Cardiac muscle cell (in vitro differentiated cells and primary cell): ENCODE data around the gene GLT6D1. TPM values are rescaled to one million over a fixed set of nuclear protein-coding genes. Genes with fewer than 3 reads are reported as not detected.

Experiments used
- DNase-seq, 2 donors: peaks; one replicate each; pipeline versions ENCODE4 v3.0.0 to v3.0.0-alpha.2; 2010 to 2017; ENCODE audit warnings: low read depth in 1 of 2, low spot score in 1 of 2
- H3K27ac ChIP-seq: fragments of 200-600 bp; sonication (generic); 2 replicates; pipeline ENCODE4 v1.5.1; 2016
- H3K27me3 ChIP-seq: fragments of 200-600 bp; sonication (generic); 2 replicates; pipeline ENCODE4 v1.6.0; 2016; ENCODE audit warnings: control low read depth
- H3K36me3 ChIP-seq: fragments of 200-600 bp; sonication (generic); 2 replicates; pipeline ENCODE4 v1.5.1; 2016; ENCODE audit warnings: control low read depth
- H3K4me1 ChIP-seq: fragments of 200-600 bp; sonication (generic); 2 replicates; pipeline ENCODE4 v1.8.1; 2017; ENCODE audit warnings: low read depth, mild to moderate bottlenecking, mixed run types
- H3K4me3 ChIP-seq: fragments of 200-600 bp; sonication (generic); 2 replicates; pipeline ENCODE4 v1.5.1; 2016; ENCODE audit warnings: mild to moderate bottlenecking
- H3K9me3 ChIP-seq: fragments of 200-600 bp; sonication (generic); 2 replicates; pipeline ENCODE4 v1.5.1; 2017; ENCODE audit warnings: low read depth, mild to moderate bottlenecking, control low read depth
- polyA plus RNA-seq: library from polyadenylated mRNA; unstranded; fragments of >200 nt; fragmentation: Nextera tagmentation; extraction: Ambion mirVana; gene quantifications from 2 replicates; pipeline ENCODE4 v1.2.1, GENCODE V29; 2016
- total RNA-seq: library from RNA; depleted of rRNA; stranded (reverse); fragments of >200 nt; gene quantifications from 2 replicates; pipeline ENCODE4 v1.2.3, GENCODE V29; 2016
- TF ChIP-seq, protein P1 (sequence below): IDR thresholded peaks from 2 replicates; pipeline ENCODE4 v1.5.1; 2012; ENCODE audit warnings: low read depth, mild to moderate bottlenecking, low read length

The GLT6D1 gene
- total and polyA plus RNA-seq, 2 experiments from 2014 or later = not detected

GRCh38 chr9:135607401-135608293 lies 31.7 kb downstream of the GLT6D1 start:
- Histone ChIP-seq H3K36me3 (no peaks in the 10 kb centered on the region), H3K9me3 (no peaks in the 10 kb centered on the region), H3K4me1 (no peaks in the 10 kb centered on the region), H3K27ac (no peak overlapping the region), H3K4me3 (no peak overlapping the region), H3K27me3 (no peaks in the 10 kb centered on the region)
- no peak for DNase-seq
- TF ChIP-seq, protein P1, sequence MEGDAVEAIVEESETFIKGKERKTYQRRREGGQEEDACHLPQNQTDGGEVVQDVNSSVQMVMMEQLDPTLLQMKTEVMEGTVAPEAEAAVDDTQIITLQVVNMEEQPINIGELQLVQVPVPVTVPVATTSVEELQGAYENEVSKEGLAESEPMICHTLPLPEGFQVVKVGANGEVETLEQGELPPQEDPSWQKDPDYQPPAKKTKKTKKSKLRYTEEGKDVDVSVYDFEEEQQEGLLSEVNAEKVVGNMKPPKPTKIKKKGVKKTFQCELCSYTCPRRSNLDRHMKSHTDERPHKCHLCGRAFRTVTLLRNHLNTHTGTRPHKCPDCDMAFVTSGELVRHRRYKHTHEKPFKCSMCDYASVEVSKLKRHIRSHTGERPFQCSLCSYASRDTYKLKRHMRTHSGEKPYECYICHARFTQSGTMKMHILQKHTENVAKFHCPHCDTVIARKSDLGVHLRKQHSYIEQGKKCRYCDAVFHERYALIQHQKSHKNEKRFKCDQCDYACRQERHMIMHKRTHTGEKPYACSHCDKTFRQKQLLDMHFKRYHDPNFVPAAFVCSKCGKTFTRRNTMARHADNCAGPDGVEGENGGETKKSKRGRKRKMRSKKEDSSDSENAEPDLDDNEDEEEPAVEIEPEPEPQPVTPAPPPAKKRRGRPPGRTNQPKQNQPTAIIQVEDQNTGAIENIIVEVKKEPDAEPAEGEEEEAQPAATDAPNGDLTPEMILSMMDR = no peak

GRCh38 chr9:135606885-135607259 lies 32.5 kb downstream of the GLT6D1 start:
- Histone ChIP-seq H3K4me1 (no peaks in the 10 kb centered on the region), H3K27me3 (no peaks in the 10 kb centered on the region), H3K27ac (no peak overlapping the region), H3K36me3 (no peaks in the 10 kb centered on the region), H3K9me3 (no peaks in the 10 kb centered on the region), H3K4me3 (no peak overlapping the region)
- DNase-seq = no peak
- TF ChIP-seq, protein P1 = no peak

DNA sequence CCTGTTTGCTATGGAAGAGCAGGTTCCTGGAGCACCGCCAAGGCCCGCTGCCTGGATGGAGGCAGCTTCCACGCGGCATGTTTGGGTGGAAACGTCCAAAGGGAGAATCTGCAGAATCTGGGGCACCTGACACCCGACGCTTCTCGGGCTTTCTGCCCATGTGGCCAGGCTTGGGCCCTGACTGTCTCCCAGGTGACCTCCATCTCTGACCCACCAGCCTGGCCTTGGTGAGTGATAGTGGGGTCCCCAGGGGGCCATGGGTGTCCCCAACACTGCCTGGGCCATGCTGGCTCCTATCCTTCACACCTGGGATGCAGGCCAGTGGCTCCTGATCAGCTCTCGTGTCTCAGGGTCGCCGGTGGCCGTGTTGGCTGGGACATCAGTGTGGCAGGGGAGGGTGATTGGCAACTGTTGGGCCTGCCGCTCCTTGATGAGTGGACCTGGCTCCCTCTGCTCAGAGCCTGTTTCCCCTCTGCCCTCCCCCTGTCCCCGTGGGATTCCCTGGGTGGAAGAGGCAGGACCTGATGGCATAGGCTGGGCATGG lies 34.0 kb downstream of the GLT6D1 start:
- Histone ChIP-seq H3K4me3 (no peak overlapping the region), H3K4me1 (no peaks in the 10 kb centered on the region), H3K27me3 (no peaks in the 10 kb centered on the region), H3K27ac (no peak overlapping the region), H3K36me3 (no peaks in the 10 kb centered on the region), H3K9me3 (no peaks in the 10 kb centered on the region)
- no peak for DNase-seq
- TF ChIP-seq, protein P1 = no peak

DNA sequence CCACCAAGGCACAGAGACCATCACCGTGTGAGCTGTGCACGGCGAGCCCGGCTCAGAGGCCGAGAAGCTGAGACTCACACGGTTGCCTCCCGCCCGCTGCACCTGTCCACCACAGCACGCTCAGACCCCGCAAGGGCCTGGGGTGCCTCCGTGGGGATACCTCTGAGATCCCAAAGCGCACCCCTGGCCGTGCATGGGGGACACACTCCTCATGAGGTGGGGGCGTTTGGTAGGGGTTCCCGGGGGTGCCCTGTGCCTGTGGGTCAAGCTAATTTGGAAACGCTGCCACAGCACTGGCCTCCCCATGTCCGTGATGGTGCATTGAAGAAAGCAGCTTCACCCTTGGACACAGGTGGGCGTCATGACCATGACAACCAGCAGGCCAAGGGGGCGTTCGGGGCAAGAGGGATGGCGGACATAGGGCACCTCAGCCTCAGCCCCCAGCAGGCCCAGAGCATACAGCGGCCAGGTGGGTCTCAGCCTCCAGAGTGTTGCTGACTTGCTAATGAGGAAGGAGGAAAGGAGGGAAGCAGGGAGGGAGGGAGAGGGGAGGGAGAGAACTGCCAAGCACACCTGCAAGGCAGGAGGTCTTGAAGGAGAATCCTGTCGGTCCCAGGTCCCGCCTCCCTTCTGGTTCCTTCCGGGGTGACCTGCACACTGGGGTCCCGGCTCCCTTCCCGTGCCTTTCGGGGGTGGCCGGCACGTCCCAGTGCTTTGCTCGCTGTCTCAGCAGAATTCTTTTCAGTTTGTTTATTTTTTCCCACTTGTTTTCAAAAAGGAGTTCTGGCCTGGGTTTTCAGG lies 34.7 kb downstream of the GLT6D1 start:
- no peaks in the 10 kb centered on the region for H3K36me3 ChIP-seq
- no peaks in the 10 kb centered on the region for H3K9me3 ChIP-seq
- no peaks in the 10 kb centered on the region for H3K27me3 ChIP-seq
- TF ChIP-seq, protein P1 = no peak
- H3K4me3 ChIP-seq = no peak overlapping the region
- DNase-seq = no peak
- H3K4me1 ChIP-seq = no peaks in the 10 kb centered on the region
- H3K27ac ChIP-seq = no peak overlapping the region

DNA sequence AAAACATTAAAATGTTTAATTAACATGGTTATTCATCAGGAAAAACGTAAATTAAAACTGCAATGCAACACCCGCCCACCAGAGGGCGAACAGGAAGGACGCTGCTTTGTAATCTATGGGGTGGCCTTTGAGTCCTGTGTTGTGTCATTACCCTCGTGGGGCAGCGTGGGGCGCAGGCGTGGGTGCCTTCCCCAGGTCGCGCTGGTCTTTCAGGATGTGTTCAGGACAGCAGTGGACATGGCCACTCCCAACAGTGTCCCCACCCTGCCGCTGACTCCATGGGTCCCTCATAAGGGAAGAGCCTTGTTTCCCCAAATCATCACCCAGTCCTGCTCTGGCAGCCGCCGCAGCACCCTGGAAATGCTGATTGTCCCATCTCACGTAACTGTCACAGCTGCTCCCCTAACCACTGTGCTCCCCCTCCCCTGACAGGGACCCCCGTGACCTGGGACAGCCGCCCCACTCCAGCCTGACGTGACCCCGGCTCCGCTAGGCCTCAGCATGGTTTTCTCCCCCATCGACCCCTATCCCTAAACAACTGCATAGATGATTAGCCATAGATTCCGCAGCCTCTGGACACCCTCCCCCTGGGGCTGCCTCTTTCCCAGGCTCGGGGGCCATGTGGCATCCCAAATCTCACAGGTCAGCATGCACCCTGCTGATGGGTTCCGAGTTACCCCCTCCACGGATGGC lies 36.4 kb downstream of the GLT6D1 start:
- no peak overlapping the region for H3K27ac ChIP-seq
- H3K36me3 ChIP-seq = no peaks in the 10 kb centered on the region
- no peak overlapping the region for H3K4me3 ChIP-seq
- TF ChIP-seq, protein P1 = peak; percentile 74
- H3K27me3 ChIP-seq = no peaks in the 10 kb centered on the region
- DNase-seq = peak; percentile 39 to 45
- no peaks in the 10 kb centered on the region for H3K9me3 ChIP-seq
- H3K4me1 ChIP-seq = no peaks in the 10 kb centered on the region
